ENCODE measurements around the gene FLT4. TPM values are rescaled to one million over a fixed set of nuclear protein-coding genes. Genes with fewer than 3 reads are reported as not detected.
A peak's percentile ranks its signal among the peaks of the same experiment; 100 is the strongest.

FLT4 gene
- total RNA-seq, 1 donor from 2014 or later: 2.0 TPM

DNA sequence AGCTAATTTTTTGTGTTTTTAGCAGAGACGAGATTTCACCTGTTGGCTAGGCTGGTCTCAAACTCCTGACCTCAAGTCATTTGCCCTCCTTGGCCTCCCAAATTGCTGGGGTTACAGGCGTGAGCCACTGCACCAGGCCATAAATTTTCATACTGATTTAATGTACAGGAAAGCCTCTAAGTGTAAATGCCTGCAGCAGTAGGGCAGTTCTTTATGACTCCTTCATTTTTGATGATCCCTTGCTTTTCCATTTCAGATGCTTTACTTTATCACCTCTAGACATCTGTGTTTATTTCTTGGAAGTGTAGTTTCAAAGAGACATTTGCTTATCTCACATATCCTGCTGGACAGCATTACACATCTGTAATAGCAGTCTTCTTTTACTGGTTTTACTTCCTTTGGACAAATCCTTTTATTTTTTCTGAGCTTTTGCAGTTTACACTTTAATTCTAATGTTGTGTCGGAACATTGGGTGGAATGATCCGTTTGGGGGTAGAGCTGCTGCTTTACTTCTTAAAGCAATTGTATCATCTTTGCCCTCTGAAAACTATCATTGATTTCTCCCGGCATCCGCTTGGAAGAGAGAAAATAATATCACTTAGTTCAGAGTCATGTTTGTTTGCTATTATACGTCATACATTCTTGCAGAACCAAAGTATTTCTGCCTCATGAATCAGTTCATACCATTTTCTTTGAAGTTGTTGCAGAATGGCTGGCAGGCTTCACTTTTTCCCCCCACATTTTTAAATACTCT is 94.1 kb downstream of the FLT4 start:
- H3K4me3 Mint-ChIP-seq (ENCODE audit: low read depth): no peak overlapping the region
- H3K36me3 Mint-ChIP-seq (ENCODE audit: insufficient read depth): peaks cover 43% of the 10 kb centered on the region
- H3K27ac Mint-ChIP-seq: peak overlapping the region; percentile 68
- no peak for TF ChIP-seq CTCF (IDR thresholded peaks at IDR 0.05; ENCODE audit: unreplicated experiment)
- H3K9me3 Mint-ChIP-seq (ENCODE audit: low read depth): no peaks in the 10 kb centered on the region
- no peaks in the 10 kb centered on the region for H3K27me3 Mint-ChIP-seq
- no peak for DNase-seq (ENCODE audit: low spot score, unreplicated experiment)
- no peaks in the 10 kb centered on the region for H3K4me1 Mint-ChIP-seq (ENCODE audit: low read depth)

GRCh38 chr5:180553530-180553929 is 95.9 kb downstream of the FLT4 start:
- H3K27me3 Mint-ChIP-seq: no peaks in the 10 kb centered on the region
- H3K4me1 Mint-ChIP-seq (ENCODE audit: low read depth): peaks cover 4% of the 10 kb centered on the region
- no peak overlapping the region for H3K27ac Mint-ChIP-seq
- H3K9me3 Mint-ChIP-seq (ENCODE audit: low read depth): no peaks in the 10 kb centered on the region
- no peak overlapping the region for H3K4me3 Mint-ChIP-seq (ENCODE audit: low read depth)
- H3K36me3 Mint-ChIP-seq (ENCODE audit: insufficient read depth): peaks cover 39% of the 10 kb centered on the region
- no peak for TF ChIP-seq CTCF (IDR thresholded peaks at IDR 0.05; ENCODE audit: unreplicated experiment)
- DNase-seq (ENCODE audit: low spot score, unreplicated experiment): no peak

Other genes with a start within 250 kb of the FLT4 start
- 68.3 and 70.4 TPM in 2 replicates for gene CNOT6, start 155.2 kb downstream of the FLT4 start, total RNA-seq
- 0.87 TPM in 1 of 2 replicates, not detected in the other for gene SCGB3A1, start 58.1 kb downstream of the FLT4 start, total RNA-seq
- gene OR2Y1, start 90.5 kb upstream of the FLT4 start, total RNA-seq: not detected in 2 replicates
- gene MGAT1, start 153.2 kb upstream of the FLT4 start, total RNA-seq: 63.8 and 66.9 TPM in 2 replicates
- 62.0 and 63.1 TPM in 2 replicates for gene ZFP62, start 211.7 kb upstream of the FLT4 start, total RNA-seq
- not detected in 2 replicates for gene BTNL8, start 249.6 kb upstream of the FLT4 start, total RNA-seq

Data from progenitor cell of endocrine pancreas (in vitro differentiated cells).